Activated CD8-positive, alpha-beta memory T cell treated with anti-CD3 and anti-CD28 coated beads, Interleukin-2, amount 10 ng/mL, durations not matched to agents 7 days and 5 days (primary cell): Measurements from ENCODE around the gene SERPINA12. TPM values are rescaled to one million over a fixed set of nuclear protein-coding genes. Genes with fewer than 3 reads are reported as not detected.

Source experiments
- ATAC-seq: fragments of 150-1000 bp; cut with Tn5 transposase; one replicate; pipeline ENCODE4 v1.10.0; 2021; ENCODE audit warnings: moderate library complexity
- CTCF ChIA-PET: fragments of 350-600 bp; sonication (Branson Sonifier 250); formaldehyde crosslinking; loops from one replicate; lab custom pipeline; 2021; ENCODE audit warnings: antibody characterized with exemption; lab: Charles Lee
- DNase-seq: peaks from one replicate; pipeline ENCODE4 v3.0.0-alpha.2; 2020
- H3K27ac Mint-ChIP-seq: one replicate; pipeline ENCODE4 v1.8.0; 2021; ENCODE audit warnings: mild to moderate bottlenecking, mixed read lengths
- H3K27me3 Mint-ChIP-seq: one replicate; pipeline ENCODE4 v1.8.0; 2021; ENCODE audit warnings: mixed read lengths
- H3K36me3 Mint-ChIP-seq: one replicate; pipeline ENCODE4 v1.8.0; 2021; ENCODE audit warnings: mild to moderate bottlenecking, mixed read lengths
- H3K4me1 Mint-ChIP-seq: one replicate; pipeline ENCODE4 v1.8.0; 2021; ENCODE audit warnings: mixed read lengths
- H3K4me3 Mint-ChIP-seq: one replicate; pipeline ENCODE4 v1.8.0; 2021; ENCODE audit warnings: mild to moderate bottlenecking, moderate library complexity, mixed read lengths
- H3K9me3 Mint-ChIP-seq: one replicate; pipeline ENCODE4 v1.8.0; 2022; ENCODE audit warnings: low read depth, mixed read lengths
- total RNA-seq, 2 experiments: library from RNA; stranded (reverse); gene quantifications; one replicate each; pipeline ENCODE4 v1.2.3, GENCODE V29; 2021

The SERPINA12 gene
- total RNA-seq, 2 experiments from 2014 or later = not detected

DNA sequence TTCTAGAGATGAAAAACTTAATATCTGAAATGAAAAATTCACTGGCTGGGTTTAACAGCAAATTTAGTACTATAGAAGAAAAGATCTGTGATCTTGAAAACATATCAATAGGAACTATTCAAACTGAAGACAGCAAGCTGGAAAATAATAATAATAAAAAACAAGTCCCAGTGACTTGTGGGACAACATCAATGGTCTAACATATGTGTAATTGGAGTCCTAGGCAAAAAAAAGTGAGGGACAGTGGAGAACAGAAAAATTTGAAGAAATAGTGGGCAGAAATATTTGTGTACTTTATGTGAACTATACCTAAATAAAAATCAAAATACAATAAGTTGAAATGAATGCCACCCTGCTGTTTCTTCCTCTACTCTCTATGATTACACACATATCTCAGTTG lies 30.8 kb downstream of the SERPINA12 start:
- no peaks in the 10 kb centered on the region for H3K27me3 Mint-ChIP-seq
- no peaks in the 10 kb centered on the region for H3K4me1 Mint-ChIP-seq
- H3K9me3 Mint-ChIP-seq = no peaks in the 10 kb centered on the region

DNA sequence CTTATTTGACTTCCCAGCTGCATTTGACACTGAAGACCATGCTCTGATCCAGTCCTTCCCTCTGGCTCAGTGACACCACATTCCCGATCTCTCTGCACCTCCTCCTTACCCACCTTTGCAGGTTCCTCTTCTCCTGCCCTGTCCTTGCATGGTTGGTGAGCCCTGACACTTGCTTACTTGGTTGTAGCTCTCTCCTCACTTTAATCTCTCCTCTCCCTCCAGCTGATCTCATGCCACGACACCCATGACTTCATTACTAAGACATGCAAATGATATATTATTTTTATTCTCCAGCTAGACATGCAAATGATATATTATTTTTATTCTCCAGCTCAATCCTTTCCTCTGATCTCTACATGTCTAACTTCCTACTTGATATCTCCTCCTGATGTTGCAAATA lies 33.2 kb downstream of the SERPINA12 start, which contains the start of gene SERPINA9:
Gene SERPINA9, minus strand, starts transcription at position 175 of the 400 bp plus-strand sequence. CDS start 6,357 bp downstream, outside the sequence.
- H3K27me3 Mint-ChIP-seq = no peaks in the 10 kb centered on the region
- no peak for ATAC-seq
- H3K9me3 Mint-ChIP-seq = no peaks in the 10 kb centered on the region
- no peak for DNase-seq
- no peak within 1 kb of the TSS for H3K27ac Mint-ChIP-seq
- no peaks in the 10 kb centered on the region for H3K36me3 Mint-ChIP-seq
- H3K4me3 Mint-ChIP-seq = no peak within 1 kb of the TSS
- CTCF ChIA-PET = interaction anchor here (2.6 kb wide), 1 partner anchor 10 kb away, joined by 13 read pairs; no protein-coding TSS in a partner anchor
- H3K4me1 Mint-ChIP-seq = no peaks in the 10 kb centered on the region

More for the DNA sequence above, 30.8 kb downstream of the SERPINA12 start:
- H3K36me3 Mint-ChIP-seq = no peaks in the 10 kb centered on the region
- H3K27ac Mint-ChIP-seq = no peak overlapping the region
- ATAC-seq (no peak), DNase-seq (no peak)
- CTCF ChIA-PET = interaction anchor here (2.6 kb wide), 1 partner anchor 8 kb away, joined by 13 read pairs; no protein-coding TSS in a partner anchor
- no peak overlapping the region for H3K4me3 Mint-ChIP-seq

DNA sequence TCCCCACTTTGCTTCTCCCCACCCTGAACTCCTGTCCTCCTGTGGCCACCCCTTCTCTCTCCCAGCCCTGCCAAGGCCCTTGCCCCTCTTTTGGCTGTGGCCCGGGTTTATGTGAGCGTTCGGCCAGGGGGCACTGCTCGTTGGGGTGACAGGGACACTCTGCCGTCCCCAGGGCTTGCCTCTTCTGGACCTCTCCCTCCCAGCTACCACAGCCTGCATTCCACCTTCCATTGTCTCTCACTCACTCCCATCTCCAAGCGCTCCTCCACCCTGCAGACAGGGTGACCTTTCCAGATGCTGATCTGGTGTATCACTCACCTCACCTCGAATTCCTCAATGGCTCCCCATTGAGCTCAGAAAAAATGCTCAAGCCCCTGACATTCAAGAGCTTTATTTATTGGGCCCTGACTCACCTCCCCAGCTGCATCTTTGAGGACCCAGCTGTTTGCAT lies 34.7 kb downstream of the SERPINA12 start:
- H3K36me3 Mint-ChIP-seq = no peaks in the 10 kb centered on the region
- no peaks in the 10 kb centered on the region for H3K27me3 Mint-ChIP-seq
- CTCF ChIA-PET = interaction anchor here (1.3 kb wide), 1 partner anchor 12 kb away, joined by 5 read pairs; no protein-coding TSS in a partner anchor
- no peak overlapping the region for H3K4me3 Mint-ChIP-seq
- no peak for DNase-seq
- H3K9me3 Mint-ChIP-seq = no peaks in the 10 kb centered on the region
- no peaks in the 10 kb centered on the region for H3K4me1 Mint-ChIP-seq
- H3K27ac Mint-ChIP-seq = no peak overlapping the region
- ATAC-seq = no peak

DNA sequence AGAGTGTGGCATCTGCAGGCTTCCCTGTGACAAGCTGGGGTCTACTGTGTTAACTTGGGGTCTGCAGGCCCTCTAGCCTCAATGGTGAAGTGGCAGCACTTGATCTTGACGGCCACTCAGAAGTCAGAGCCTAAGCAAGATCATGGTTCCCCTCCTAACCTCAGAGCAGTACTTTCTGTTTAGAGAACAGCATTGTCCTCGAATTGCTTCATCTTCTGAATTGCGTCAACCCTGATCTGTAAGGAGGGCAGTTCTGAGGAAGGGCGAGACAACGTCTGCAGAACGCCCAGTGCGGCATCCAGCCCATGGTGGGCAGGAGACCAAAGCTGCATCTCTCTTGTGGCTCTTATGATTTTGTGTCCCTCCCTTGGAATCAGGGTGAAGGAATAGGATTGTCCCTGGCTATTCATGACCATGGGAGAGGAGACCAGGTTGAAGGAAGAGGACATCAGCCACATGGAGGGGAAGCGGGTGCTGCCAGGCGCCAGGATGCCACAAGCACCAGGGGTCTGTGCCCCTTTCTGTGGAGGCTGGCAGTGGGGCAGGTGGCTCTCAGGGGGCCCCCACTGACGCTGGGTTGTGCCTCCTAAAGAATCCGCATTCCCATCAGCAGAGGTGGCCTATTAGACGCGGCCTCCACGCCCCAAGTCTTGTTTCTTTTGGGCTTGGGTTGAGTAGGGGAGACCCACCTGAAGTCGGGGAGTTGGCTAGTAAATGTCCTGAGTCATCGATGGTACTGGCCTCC lies 35.4 kb downstream of the SERPINA12 start:
- CTCF ChIA-PET = interaction anchor here (0.6 kb wide), 1 partner anchor 12 kb away, joined by 3 read pairs; no protein-coding TSS in a partner anchor
- Mint-ChIP-seq H3K36me3 (no peaks in the 10 kb centered on the region), H3K4me1 (no peaks in the 10 kb centered on the region), H3K4me3 (no peak overlapping the region), H3K27me3 (no peaks in the 10 kb centered on the region), H3K9me3 (no peaks in the 10 kb centered on the region), H3K27ac (no peak overlapping the region)
- no peak for DNase-seq
- no peak for ATAC-seq

DNA sequence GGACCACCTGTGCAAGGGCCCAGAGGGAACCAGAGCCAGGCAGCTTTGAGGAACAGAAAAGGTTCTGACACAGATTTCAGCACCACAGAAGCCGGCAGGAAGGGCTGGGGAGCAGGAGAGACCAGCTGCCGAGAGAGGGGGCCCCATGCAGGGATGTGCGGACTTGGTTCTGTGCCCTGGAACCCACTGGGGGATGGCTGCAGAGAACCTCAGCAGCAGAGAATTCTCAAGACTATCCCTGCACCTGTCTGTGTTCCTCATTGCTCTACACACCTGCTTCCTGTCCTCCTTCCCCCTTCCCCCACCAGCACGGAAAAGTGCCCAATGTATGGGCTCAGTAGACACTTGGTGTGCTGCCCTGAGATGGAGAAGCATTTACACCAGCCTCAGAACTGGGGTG lies 36.4 kb downstream of the SERPINA12 start:
- DNase-seq (no peak), ATAC-seq (no peak)
- Mint-ChIP-seq H3K4me3 (no peak overlapping the region), H3K9me3 (no peaks in the 10 kb centered on the region), H3K36me3 (no peaks in the 10 kb centered on the region), H3K4me1 (no peaks in the 10 kb centered on the region), H3K27ac (no peak overlapping the region), H3K27me3 (no peaks in the 10 kb centered on the region)
- CTCF ChIA-PET = interaction anchor here (0.6 kb wide), 1 partner anchor 13 kb away, joined by 3 read pairs; no protein-coding TSS in a partner anchor

DNA sequence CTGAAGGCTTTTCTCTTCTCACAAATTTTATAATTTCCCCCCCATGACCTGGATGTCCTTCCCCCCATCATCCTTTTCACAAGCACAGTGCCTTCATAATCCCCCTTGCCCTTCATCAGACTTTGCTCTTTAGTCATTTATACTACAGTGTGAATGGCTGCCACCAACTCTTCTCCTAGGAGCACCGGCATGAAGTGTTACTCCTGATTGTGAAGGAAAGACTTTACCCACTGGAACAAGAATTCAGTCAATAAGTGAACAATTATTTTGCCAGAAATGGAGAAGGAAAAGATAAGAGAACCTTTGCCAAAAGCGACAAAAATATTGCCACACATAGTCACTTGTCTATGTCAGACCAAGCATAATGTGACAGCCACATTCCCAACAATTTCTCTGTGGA lies 38.2 kb downstream of the SERPINA12 start:
- Mint-ChIP-seq H3K27me3 (peaks cover under 1% of the 10 kb centered on the region), H3K4me3 (no peak overlapping the region), H3K36me3 (no peaks in the 10 kb centered on the region), H3K27ac (no peak overlapping the region), H3K4me1 (no peaks in the 10 kb centered on the region), H3K9me3 (no peaks in the 10 kb centered on the region)
- ATAC-seq (no peak), DNase-seq (no peak)
- CTCF ChIA-PET = interaction anchor here (1.0 kb wide), 1 partner anchor 43 kb away, joined by 3 read pairs; no protein-coding TSS in a partner anchor

DNA sequence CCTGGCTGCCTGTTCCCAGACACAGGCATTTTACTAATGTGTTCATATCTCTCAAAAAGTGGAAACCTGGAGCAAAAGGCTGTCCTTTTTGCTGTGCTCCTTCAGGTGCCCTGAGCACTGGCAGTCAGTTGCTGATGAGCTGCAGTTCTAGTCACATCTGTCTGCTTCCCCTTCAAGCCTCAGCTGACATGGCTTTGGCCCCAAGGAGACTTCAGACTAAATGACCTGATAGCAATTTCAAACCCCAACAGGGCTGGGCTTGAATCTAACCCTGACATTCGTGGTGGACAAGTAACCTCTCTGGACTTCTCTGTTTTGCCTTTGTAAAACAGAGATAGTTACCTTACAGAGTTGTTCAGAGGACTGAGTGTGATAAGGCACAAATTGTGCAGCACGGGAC lies 39.0 kb downstream of the SERPINA12 start:
- Mint-ChIP-seq H3K4me3 (no peak overlapping the region), H3K27me3 (peaks cover 3% of the 10 kb centered on the region), H3K9me3 (no peaks in the 10 kb centered on the region), H3K4me1 (no peaks in the 10 kb centered on the region), H3K27ac (no peak overlapping the region), H3K36me3 (no peaks in the 10 kb centered on the region)
- CTCF ChIA-PET = interaction anchor here (1.0 kb wide), 1 partner anchor 42 kb away, joined by 3 read pairs; no protein-coding TSS in a partner anchor
- ATAC-seq = no peak
- no peak for DNase-seq

DNA sequence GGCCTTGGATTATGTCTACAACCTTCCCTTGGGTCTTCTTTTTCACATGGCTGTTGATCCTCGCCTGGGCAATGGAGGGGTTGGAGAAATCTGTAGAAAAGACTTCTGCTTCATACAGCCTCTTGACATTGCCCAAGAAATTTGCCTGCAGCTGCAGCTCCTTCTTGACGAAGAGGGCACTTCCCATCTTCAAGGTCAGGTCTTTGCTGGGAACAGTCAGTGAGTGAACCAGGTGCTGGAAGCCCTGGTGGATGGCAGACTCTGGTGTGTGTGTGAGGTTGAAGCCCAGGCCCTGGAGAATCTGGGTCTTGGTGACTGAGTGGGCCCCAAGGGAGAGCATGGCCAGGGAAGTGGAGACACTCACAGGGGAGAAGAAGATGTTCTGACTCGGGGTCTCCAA lies 40.0 kb downstream of the SERPINA12 start:
- DNase-seq = no peak
- no peaks in the 10 kb centered on the region for H3K36me3 Mint-ChIP-seq
- no peak overlapping the region for H3K27ac Mint-ChIP-seq
- no peaks in the 10 kb centered on the region for H3K9me3 Mint-ChIP-seq
- peaks cover 3% of the 10 kb centered on the region for H3K27me3 Mint-ChIP-seq
- H3K4me3 Mint-ChIP-seq = no peak overlapping the region
- CTCF ChIA-PET = interaction anchor here (2.7 kb wide), 1 partner anchor 17 kb away, joined by 12 read pairs; no protein-coding TSS in a partner anchor
- no peaks in the 10 kb centered on the region for H3K4me1 Mint-ChIP-seq
- no peak for ATAC-seq

DNA sequence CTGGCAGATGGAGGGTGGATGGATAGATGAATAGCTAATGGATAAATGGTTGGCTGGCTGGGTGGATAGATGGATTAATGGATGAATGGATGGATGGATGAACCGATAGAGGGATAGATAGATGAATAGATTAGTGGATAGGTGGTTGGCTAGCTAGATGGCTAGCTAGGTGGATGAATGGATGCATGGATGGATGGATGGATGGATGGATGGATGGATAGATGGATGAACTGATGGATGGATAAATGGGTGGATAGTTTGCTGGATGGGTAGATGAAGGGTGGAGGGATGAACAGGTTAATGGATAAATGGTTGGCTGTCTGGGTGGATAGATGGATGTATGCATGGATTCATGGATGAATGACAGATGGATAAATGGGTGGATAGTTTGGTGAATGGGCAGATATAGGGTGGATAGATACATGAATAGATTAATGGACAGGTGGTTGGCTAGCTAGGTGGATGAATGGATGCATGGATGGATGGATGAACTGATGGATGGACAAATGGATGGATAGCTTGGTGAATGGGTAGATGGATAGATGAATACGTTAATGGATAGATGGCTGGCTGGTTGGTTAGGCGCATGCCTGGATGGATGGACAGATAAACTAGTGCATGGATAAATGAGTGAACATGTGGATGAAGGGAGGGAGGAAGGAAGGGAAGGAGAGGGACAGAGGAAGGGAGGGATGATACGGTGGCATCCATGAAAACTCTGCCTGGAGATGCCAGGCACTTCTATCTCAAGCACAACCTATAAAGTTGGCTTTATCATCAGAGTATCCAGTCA lies 41.3 kb downstream of the SERPINA12 start:
- ATAC-seq (no peak), DNase-seq (no peak)
- Mint-ChIP-seq H3K36me3 (no peaks in the 10 kb centered on the region), H3K9me3 (no peaks in the 10 kb centered on the region), H3K27ac (no peak overlapping the region), H3K4me3 (no peak overlapping the region), H3K4me1 (no peaks in the 10 kb centered on the region), H3K27me3 (peaks cover 3% of the 10 kb centered on the region)
- CTCF ChIA-PET = interaction anchor here (2.7 kb wide), 1 partner anchor 18 kb away, joined by 12 read pairs; no protein-coding TSS in a partner anchor

DNA sequence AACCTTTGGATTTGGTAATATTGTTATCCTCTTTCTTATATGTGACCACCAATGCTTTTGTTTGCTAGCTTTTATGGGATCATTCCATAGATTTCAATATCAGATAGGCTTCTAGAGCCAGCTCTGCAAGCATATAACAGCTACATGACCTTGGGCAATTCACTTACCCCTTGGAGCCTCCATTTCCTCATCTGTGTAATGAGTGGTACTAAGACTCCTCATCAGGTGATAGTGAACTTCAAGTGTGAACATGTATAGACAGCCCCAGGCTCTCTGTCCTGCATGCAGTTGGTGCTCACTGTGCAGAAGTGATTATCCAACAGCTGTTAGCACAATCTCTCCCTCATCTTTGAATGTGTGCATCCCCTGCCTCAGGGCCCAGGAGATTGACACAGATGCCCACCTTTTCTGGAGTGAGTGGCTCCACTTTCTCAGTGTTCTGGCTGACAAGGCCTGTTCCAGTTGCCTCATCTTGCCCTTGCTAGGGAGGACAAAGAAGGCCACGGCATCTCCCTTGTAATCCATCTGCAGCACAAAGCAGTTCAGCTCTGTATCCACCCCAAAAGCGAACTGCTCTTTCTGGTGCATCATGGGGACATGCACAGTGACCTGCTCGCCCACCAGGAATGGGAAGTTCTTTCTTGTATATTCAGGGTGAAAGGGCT lies 42.4 kb downstream of the SERPINA12 start:
- Mint-ChIP-seq H3K4me3 (no peak overlapping the region), H3K27me3 (peaks cover 3% of the 10 kb centered on the region), H3K4me1 (no peaks in the 10 kb centered on the region), H3K36me3 (no peaks in the 10 kb centered on the region), H3K9me3 (no peaks in the 10 kb centered on the region), H3K27ac (no peak overlapping the region)
- ATAC-seq (no peak), DNase-seq (no peak)
- CTCF ChIA-PET = interaction anchor here (2.7 kb wide), 1 partner anchor 19 kb away, joined by 12 read pairs; no protein-coding TSS in a partner anchor

DNA sequence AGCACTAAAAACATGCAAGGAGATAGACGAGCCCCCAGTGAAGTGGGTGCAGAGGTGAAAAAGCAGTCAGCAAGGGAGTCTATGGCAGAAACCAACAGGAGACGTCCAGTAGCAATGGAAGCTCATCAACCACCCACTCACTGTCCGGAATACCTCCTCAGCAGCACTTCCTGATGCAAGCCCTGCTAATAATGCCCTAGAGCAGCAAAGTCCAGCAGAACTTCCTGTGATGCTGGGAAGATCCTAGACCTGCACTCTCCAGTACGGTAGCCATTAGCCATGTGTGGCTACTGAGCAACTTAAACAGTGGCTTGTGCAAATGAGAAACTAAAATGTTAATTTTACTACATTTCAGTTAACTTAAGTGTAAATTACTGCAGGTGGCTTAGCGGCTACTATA lies 44.2 kb downstream of the SERPINA12 start:
- Mint-ChIP-seq H3K27ac (no peak overlapping the region), H3K4me1 (peaks cover 4% of the 10 kb centered on the region), H3K9me3 (no peaks in the 10 kb centered on the region), H3K4me3 (no peak overlapping the region), H3K36me3 (no peaks in the 10 kb centered on the region), H3K27me3 (peaks cover 3% of the 10 kb centered on the region)
- ATAC-seq = no peak
- CTCF ChIA-PET = no interaction called here
- DNase-seq = no peak

DNA sequence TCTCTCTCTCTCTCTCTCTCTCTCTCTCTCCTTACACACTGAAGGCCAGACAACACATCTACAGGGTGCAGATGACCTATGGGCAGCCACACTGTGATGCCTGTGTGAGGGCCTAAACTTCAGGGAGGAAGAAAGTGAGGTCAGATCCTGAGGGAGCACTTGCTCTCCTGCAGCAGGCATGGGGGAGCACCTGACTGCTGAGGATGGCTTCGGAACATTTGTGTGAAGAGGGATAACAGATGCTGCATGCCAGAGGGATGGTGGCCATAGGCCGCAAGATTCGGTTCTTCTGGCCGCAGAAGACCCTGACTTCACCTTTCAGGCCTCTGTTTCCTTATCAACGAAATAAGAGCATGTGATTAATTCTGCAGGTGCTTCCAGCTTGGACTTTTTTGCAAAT lies 45.0 kb downstream of the SERPINA12 start:
- H3K4me1 Mint-ChIP-seq = peaks cover 4% of the 10 kb centered on the region
- H3K27me3 Mint-ChIP-seq = peaks cover 3% of the 10 kb centered on the region
- no peak for DNase-seq
- no peaks in the 10 kb centered on the region for H3K9me3 Mint-ChIP-seq
- H3K36me3 Mint-ChIP-seq = no peaks in the 10 kb centered on the region
- CTCF ChIA-PET = no interaction called here
- no peak for ATAC-seq
- H3K27ac Mint-ChIP-seq = no peak overlapping the region
- H3K4me3 Mint-ChIP-seq = no peak overlapping the region
